GM19397 (cell line): ENCODE results near the gene SNX11.

Experiments used
- ATAC-seq: cut with Tn5 transposase; IDR thresholded peaks from one replicate; pipeline ENCODE4 v1.9.1; 2021; ENCODE audit warnings: mild to moderate bottlenecking, moderate library complexity; ENCODE audit not compliant: unreplicated experiment

Gene SNX11

GRCh38 chr17:48095611-48096010, 12.0 kb upstream of the SNX11 start:
- ATAC-seq = no peak

- no peak for ATAC-seq
Observed at GRCh38 chr17:48100160-48100559, 7.4 kb upstream of the SNX11 start.

- ATAC-seq = no peak
Observed at GRCh38 chr17:48100591-48101011, 7.0 kb upstream of the SNX11 start.

- peak; percentile 91 for ATAC-seq
Observed at GRCh38 chr17:48101012-48101720, 6.4 kb upstream of the SNX11 start, which contains the start of gene CBX1. Gene CBX1, minus strand, starts transcription at chr17:48101478. Its CDS starts 24,474 bp downstream, at chr17:48077004.

GRCh38 chr17:48102043-48102750, 5.4 kb upstream of the SNX11 start:
- ATAC-seq = no peak

GRCh38 chr17:48102798-48103715, 4.5 kb upstream of the SNX11 start:
- ATAC-seq = no peak

- ATAC-seq = no peak
Observed at GRCh38 chr17:48104440-48104839, 3.1 kb upstream of the SNX11 start.

GRCh38 chr17:48106802-48107136, 797 bp upstream of the SNX11 start:
- no peak for ATAC-seq

GRCh38 chr17:48110761-48111160, 3.2 kb downstream of the SNX11 start:
- ATAC-seq = no peak

- ATAC-seq = no peak
Observed at GRCh38 chr17:48111937-48112241, 4.3 kb downstream of the SNX11 start.

- ATAC-seq = no peak
Observed at GRCh38 chr17:48113201-48113676, 5.7 kb downstream of the SNX11 start.

GRCh38 chr17:48121923-48122664, 14.5 kb downstream of the SNX11 start:
- no peak for ATAC-seq

- ATAC-seq = no peak
Observed at GRCh38 chr17:48122665-48123045, 15.1 kb downstream of the SNX11 start.

GRCh38 chr17:48123111-48123510, 15.5 kb downstream of the SNX11 start:
- ATAC-seq = no peak

- no peak for ATAC-seq
Observed at GRCh38 chr17:48123776-48124388, 16.3 kb downstream of the SNX11 start.

GRCh38 chr17:48125829-48126531, 18.4 kb downstream of the SNX11 start:
- ATAC-seq = no peak

- no peak for ATAC-seq
Observed at GRCh38 chr17:48126532-48126850, 18.9 kb downstream of the SNX11 start.

GRCh38 chr17:48127371-48128051, 19.9 kb downstream of the SNX11 start:
- ATAC-seq = no peak

GRCh38 chr17:48128400-48128799, 20.8 kb downstream of the SNX11 start:
- ATAC-seq = no peak
